GM12878 (cell line): ENCODE results near the gene FXN. TPM values are rescaled to one million over a fixed set of nuclear protein-coding genes. Genes with fewer than 3 reads are reported as not detected.
A peak's percentile ranks its signal among the peaks of the same experiment; 100 is the strongest.

Experiments used
- ATAC-seq: fragments of 200-7000 bp; cut with Tn5 transposase; 3 replicates; pipeline ENCODE4 v1.9.1; 2020; ENCODE audit warnings: mild to moderate bottlenecking, moderate library complexity
- BruUV-seq: library from RNA; stranded (reverse); fragments of 400-500 nt; replicated peaks from 2 replicates; lab custom pipeline; 2021; lab: Mats Ljungman, UMichigan
- CTCF ChIA-PET: fragments of 300-600 bp; sonication (Branson Sonifier 250); formaldehyde crosslinking; extraction: SDS; loops from one replicate; lab custom pipeline; 2021; ENCODE audit warnings: inconsistent platforms; lab: Yijun Ruan, JAX
- POLR2A ChIA-PET: fragments of 350-600 bp; formaldehyde crosslinking; extraction: SDS; loops from one replicate; lab custom pipeline; 2021; ENCODE audit warnings: inconsistent platforms; lab: Charles Lee
- RAD21 ChIA-PET: fragments of 300-600 bp; sonication (Branson Sonifier 250); formaldehyde crosslinking; loops from one replicate; lab custom pipeline; 2023; ENCODE audit warnings: antibody characterized with exemption; ENCODE audit not compliant: unreplicated experiment; lab: Charles Lee
- SMC1A ChIA-PET: fragments of 300-600 bp; sonication (Branson Sonifier 250); formaldehyde crosslinking; loops from one replicate; lab custom pipeline; 2023; ENCODE audit not compliant: unreplicated experiment, uncharacterized antibody; lab: Charles Lee
- DNase-seq: peaks from one replicate; pipeline ENCODE4 v3.0.0-alpha.2; 2011; ENCODE audit warnings: low read depth, low spot score
- FAIRE-seq: peaks from 3 replicates; lab custom pipeline; 2011; peaks lifted over from hg19 to GRCh38; lab: Jason Lieb, UNC
- H2AFZ ChIP-seq: 2 replicates; pipeline ENCODE4 v1.6.0; 2011; ENCODE audit warnings: low read depth, low read length, control low read depth; ENCODE audit not compliant: control insufficient read depth
- H3K27ac ChIP-seq: 2 replicates; pipeline ENCODE4 v1.5.1; 2011; ENCODE audit warnings: control low read depth; ENCODE audit not compliant: control insufficient read depth, insufficient read depth
- H3K27me3 ChIP-seq, 2 experiments: replicated peaks in 1 of 2; 2 replicates each; pipeline versions ENCODE4 v1.6.0 to v1.6.1; 2011; ENCODE audit warnings: low read length in 1 of 2; ENCODE audit not compliant: control insufficient read depth in 2 of 2, insufficient read depth in 2 of 2
- H3K36me3 ChIP-seq, 2 experiments: 2 replicates each; pipeline ENCODE4 v1.5.1; 2011; ENCODE audit warnings: low read length in 1 of 2; ENCODE audit not compliant: control insufficient read depth in 2 of 2, insufficient read depth in 2 of 2
- H3K4me1 ChIP-seq: 2 replicates; pipeline ENCODE4 v1.6.1; 2011; ENCODE audit warnings: mild to moderate bottlenecking, low read length, moderate library complexity, mixed read lengths; ENCODE audit not compliant: control insufficient read depth, insufficient read depth
- H3K4me2 ChIP-seq: 2 replicates; pipeline ENCODE4 v1.6.0; 2011; ENCODE audit warnings: control low read depth; ENCODE audit not compliant: control insufficient read depth, insufficient read depth
- H3K4me3 ChIP-seq: fragments of 200-600 bp; sonication (generic); 2 replicates; pipeline ENCODE4 v1.5.1; 2016
- H3K79me2 ChIP-seq: 2 replicates; pipeline ENCODE4 v1.6.0; 2011; ENCODE audit warnings: low read length; ENCODE audit not compliant: control insufficient read depth, insufficient read depth
- H3K9ac ChIP-seq: 2 replicates; pipeline ENCODE4 v1.8.0; 2011; ENCODE audit warnings: low read length, control low read depth, mixed read lengths; ENCODE audit not compliant: control insufficient read depth, insufficient read depth
- H3K9me3 ChIP-seq: replicated peaks from 3 replicates; pipeline ENCODE4 v1.5.1; 2011; ENCODE audit warnings: mild to moderate bottlenecking, low read length; ENCODE audit not compliant: control insufficient read depth, insufficient read depth
- H4K20me1 ChIP-seq: 2 replicates; pipeline ENCODE4 v1.6.0; 2011; ENCODE audit not compliant: control insufficient read depth, insufficient read depth
- CBX3 ChIP-seq: fragments of 200-600 bp; sonication (generic); IDR thresholded peaks from 2 replicates; pipeline ENCODE4 v1.6.1; 2016; ENCODE audit warnings: low read depth, borderline replicate concordance
- MTA3 ChIP-seq: IDR thresholded peaks from 2 replicates; pipeline ENCODE4 v1.6.1; 2012; ENCODE audit warnings: low read length, inconsistent platforms, borderline replicate concordance
- NR2F1 ChIP-seq: fragments of 450-650 bp; conservative IDR thresholded peaks from 2 replicates; pipeline ENCODE4 v1.6.1; 2017; ENCODE audit warnings: mild to moderate bottlenecking
- RAD51 ChIP-seq: fragments of 450-650 bp; IDR thresholded peaks from 2 replicates; pipeline ENCODE4 v1.6.1; 2016; ENCODE audit warnings: moderate library complexity, mild to moderate bottlenecking, inconsistent platforms
- SIN3A ChIP-seq: IDR thresholded peaks from 2 replicates; pipeline ENCODE4 v1.6.1; 2012; ENCODE audit warnings: low read depth, low read length, improper control_type of control experiment
- SREBF2 ChIP-seq: IDR thresholded peaks from 2 replicates; pipeline ENCODE4 v1.6.1; 2012; ENCODE audit warnings: mild to moderate bottlenecking, low read length
- ZZZ3 ChIP-seq: IDR thresholded peaks from 2 replicates; pipeline ENCODE4 v1.6.1; 2011; ENCODE audit warnings: low read depth; ENCODE audit not compliant: control insufficient read depth, insufficient read length
- WGBS: methylation state at CpG from one replicate; pipeline ENCODE4 v1.1.6; 2016; ENCODE audit warnings: low lambda C conversion rate; ENCODE audit not compliant: insufficient replicate concordance, insufficient coverage; ENCODE audit errors: missing lambda C conversion rate; 5-methylcytosine and 5-hydroxymethylcytosine counted together
- in situ Hi-C: fragments of 300-500 bp; cut with MboI; formaldehyde crosslinking; loops from 9 replicates; pipeline ENCODE4 v1.14.3; 2018; ENCODE audit warnings: mixed read lengths
- intact Hi-C: fragments of 100-400 bp; cut with micrococcal nuclease; formaldehyde crosslinking; loops from one replicate; pipeline ENCODE4 v1.14.2; 2022; ENCODE audit not compliant: unreplicated experiment
- polyA plus RNA-seq, 11 experiments: library from polyadenylated mRNA; depleted of rRNA in 4 of 11; unstranded in 6 of 11; stranded (reverse) in 5 of 11; fragments of >200 nt; fragmentation: Nextera tagmentation in 4 of 11; fragmentation: Illumina TruSeq in 1 of 11; extraction: Ambion mirVana in 4 of 11; extraction: Trizol in 1 of 11; gene quantifications; 1 replicate in 1 of 11; 2 replicates in 10 of 11; pipeline versions ENCODE4 v1.2.1 to v1.2.3, GENCODE V29; 2011 to 2016; ENCODE audit warnings: inconsistent platforms in 2 of 11, missing spikeins in 2 of 11, low read depth in 1 of 11
- total RNA-seq, 4 experiments: library from RNA; depleted of rRNA in 3 of 4; stranded (reverse); fragments of >200 nt in 3 of 4; fragmentation: Illumina TruSeq in 1 of 4; extraction: Trizol in 1 of 4; gene quantifications; 2 replicates each; pipeline versions ENCODE4 v1.2.1 to v1.2.3, GENCODE V29; 2013 to 2021
- TF ChIP-seq, protein P1 (sequence below): IDR thresholded peaks from 2 replicates; pipeline ENCODE4 v1.6.1; 2012; ENCODE audit warnings: low read depth, low read length, improper control_type of control experiment
- TF ChIP-seq, protein P2 (sequence below): IDR thresholded peaks from 2 replicates; pipeline ENCODE4 v1.6.1; 2012; ENCODE audit warnings: mild to moderate bottlenecking, low read depth, low read length
- TF ChIP-seq, protein P3 (sequence below): fragments of 450-650 bp; IDR thresholded peaks from 2 replicates; pipeline ENCODE4 v1.6.1; 2017; ENCODE audit warnings: mild to moderate bottlenecking, moderate library complexity
- TF ChIP-seq, protein P4 (sequence below): fragments of 450-650 bp; IDR thresholded peaks from 2 replicates; pipeline ENCODE4 v1.6.1; 2016; ENCODE audit warnings: mild to moderate bottlenecking, moderate library complexity, borderline replicate concordance

FXN gene
- total and polyA plus RNA-seq, 10 of the 15 experiments (the other 5 are each of a cell fraction or from before 2014, with no cell fraction given) = 7.3 to 78.0 (median 23.2) TPM

DNA sequence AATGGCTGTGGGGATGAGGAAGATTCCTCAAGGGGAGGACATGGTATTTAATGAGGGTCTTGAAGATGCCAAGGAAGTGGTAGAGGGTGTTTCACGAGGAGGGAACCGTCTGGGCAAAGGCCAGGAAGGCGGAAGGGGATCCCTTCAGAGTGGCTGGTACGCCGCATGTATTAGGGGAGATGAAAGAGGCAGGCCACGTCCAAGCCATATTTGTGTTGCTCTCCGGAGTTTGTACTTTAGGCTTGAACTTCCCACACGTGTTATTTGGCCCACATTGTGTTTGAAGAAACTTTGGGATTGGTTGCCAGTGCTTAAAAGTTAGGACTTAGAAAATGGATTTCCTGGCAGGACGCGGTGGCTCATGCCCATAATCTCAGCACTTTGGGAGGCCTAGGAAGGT lies 1.2 kb downstream of the FXN start:
- POLR2A ChIA-PET = no interaction called here
- SMC1A ChIA-PET = interaction anchor here (1.4 to 1.9 kb wide), 3 partner anchors 9 to 156 kb away, joined by 3 to 10 read pairs (median 6); no protein-coding TSS in a partner anchor
- Histone ChIP-seq H3K36me3 (no peaks in the 10 kb centered on the region), H3K4me2 (peak overlapping the region; percentile 88), H3K79me2 (peaks cover 17% of the 10 kb centered on the region), H3K27me3 (no peaks in the 10 kb centered on the region), H3K4me1 (peaks cover 6% of the 10 kb centered on the region), H3K9ac (peak overlapping the region; percentile 80), H4K20me1 (no peaks in the 10 kb centered on the region), H3K9me3 (no peaks in the 10 kb centered on the region; the same call in 2 of the 3 replicates), H2AFZ (peak overlapping the region; percentile 98), H3K27ac (peak overlapping the region; percentile 72), H3K4me3 (peak overlapping the region; percentile 96)
- in situ Hi-C loops (no loop called here), intact Hi-C loops (loop anchor here (1.0 kb wide), 1 partner anchor 157 kb away; no protein-coding TSS in a partner anchor)
- FAIRE-seq (no peak), DNase-seq (no peak), ATAC-seq (no peak)
- CTCF ChIA-PET = interaction anchor here (0.6 to 5.1 kb wide), 11 partner anchors 9 to 189 kb away, joined by 3 to 58 read pairs (median 7); no protein-coding TSS in a partner anchor
- WGBS = 52% methylated on average over 10 of the region's 10 CpGs
- no TSS peak for BruUV-seq
- RAD21 ChIA-PET = interaction anchor here (2.0 kb wide), 1 partner anchor 155 kb away, joined by 19 read pairs; no protein-coding TSS in a partner anchor
- TF ChIP-seq SREBF2 (no peak), CBX3 (no peak), SIN3A (no peak), ZZZ3 (no peak), MTA3 (no peak), RAD51 (no peak), NR2F1 (no peak)
- TF ChIP-seq, protein P1, sequence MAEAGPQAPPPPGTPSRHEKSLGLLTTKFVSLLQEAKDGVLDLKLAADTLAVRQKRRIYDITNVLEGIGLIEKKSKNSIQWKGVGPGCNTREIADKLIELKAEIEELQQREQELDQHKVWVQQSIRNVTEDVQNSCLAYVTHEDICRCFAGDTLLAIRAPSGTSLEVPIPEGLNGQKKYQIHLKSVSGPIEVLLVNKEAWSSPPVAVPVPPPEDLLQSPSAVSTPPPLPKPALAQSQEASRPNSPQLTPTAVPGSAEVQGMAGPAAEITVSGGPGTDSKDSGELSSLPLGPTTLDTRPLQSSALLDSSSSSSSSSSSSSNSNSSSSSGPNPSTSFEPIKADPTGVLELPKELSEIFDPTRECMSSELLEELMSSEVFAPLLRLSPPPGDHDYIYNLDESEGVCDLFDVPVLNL = no peak
- TF ChIP-seq, protein P2, sequence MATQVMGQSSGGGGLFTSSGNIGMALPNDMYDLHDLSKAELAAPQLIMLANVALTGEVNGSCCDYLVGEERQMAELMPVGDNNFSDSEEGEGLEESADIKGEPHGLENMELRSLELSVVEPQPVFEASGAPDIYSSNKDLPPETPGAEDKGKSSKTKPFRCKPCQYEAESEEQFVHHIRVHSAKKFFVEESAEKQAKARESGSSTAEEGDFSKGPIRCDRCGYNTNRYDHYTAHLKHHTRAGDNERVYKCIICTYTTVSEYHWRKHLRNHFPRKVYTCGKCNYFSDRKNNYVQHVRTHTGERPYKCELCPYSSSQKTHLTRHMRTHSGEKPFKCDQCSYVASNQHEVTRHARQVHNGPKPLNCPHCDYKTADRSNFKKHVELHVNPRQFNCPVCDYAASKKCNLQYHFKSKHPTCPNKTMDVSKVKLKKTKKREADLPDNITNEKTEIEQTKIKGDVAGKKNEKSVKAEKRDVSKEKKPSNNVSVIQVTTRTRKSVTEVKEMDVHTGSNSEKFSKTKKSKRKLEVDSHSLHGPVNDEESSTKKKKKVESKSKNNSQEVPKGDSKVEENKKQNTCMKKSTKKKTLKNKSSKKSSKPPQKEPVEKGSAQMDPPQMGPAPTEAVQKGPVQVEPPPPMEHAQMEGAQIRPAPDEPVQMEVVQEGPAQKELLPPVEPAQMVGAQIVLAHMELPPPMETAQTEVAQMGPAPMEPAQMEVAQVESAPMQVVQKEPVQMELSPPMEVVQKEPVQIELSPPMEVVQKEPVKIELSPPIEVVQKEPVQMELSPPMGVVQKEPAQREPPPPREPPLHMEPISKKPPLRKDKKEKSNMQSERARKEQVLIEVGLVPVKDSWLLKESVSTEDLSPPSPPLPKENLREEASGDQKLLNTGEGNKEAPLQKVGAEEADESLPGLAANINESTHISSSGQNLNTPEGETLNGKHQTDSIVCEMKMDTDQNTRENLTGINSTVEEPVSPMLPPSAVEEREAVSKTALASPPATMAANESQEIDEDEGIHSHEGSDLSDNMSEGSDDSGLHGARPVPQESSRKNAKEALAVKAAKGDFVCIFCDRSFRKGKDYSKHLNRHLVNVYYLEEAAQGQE = no peak
- TF ChIP-seq, protein P3, sequence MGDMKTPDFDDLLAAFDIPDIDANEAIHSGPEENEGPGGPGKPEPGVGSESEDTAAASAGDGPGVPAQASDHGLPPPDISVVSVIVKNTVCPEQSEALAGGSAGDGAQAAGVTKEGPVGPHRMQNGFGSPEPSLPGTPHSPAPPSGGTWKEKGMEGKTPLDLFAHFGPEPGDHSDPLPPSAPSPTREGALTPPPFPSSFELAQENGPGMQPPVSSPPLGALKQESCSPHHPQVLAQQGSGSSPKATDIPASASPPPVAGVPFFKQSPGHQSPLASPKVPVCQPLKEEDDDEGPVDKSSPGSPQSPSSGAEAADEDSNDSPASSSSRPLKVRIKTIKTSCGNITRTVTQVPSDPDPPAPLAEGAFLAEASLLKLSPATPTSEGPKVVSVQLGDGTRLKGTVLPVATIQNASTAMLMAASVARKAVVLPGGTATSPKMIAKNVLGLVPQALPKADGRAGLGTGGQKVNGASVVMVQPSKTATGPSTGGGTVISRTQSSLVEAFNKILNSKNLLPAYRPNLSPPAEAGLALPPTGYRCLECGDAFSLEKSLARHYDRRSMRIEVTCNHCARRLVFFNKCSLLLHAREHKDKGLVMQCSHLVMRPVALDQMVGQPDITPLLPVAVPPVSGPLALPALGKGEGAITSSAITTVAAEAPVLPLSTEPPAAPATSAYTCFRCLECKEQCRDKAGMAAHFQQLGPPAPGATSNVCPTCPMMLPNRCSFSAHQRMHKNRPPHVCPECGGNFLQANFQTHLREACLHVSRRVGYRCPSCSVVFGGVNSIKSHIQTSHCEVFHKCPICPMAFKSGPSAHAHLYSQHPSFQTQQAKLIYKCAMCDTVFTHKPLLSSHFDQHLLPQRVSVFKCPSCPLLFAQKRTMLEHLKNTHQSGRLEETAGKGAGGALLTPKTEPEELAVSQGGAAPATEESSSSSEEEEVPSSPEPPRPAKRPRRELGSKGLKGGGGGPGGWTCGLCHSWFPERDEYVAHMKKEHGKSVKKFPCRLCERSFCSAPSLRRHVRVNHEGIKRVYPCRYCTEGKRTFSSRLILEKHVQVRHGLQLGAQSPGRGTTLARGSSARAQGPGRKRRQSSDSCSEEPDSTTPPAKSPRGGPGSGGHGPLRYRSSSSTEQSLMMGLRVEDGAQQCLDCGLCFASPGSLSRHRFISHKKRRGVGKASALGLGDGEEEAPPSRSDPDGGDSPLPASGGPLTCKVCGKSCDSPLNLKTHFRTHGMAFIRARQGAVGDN = no peak
- TF ChIP-seq, protein P4, sequence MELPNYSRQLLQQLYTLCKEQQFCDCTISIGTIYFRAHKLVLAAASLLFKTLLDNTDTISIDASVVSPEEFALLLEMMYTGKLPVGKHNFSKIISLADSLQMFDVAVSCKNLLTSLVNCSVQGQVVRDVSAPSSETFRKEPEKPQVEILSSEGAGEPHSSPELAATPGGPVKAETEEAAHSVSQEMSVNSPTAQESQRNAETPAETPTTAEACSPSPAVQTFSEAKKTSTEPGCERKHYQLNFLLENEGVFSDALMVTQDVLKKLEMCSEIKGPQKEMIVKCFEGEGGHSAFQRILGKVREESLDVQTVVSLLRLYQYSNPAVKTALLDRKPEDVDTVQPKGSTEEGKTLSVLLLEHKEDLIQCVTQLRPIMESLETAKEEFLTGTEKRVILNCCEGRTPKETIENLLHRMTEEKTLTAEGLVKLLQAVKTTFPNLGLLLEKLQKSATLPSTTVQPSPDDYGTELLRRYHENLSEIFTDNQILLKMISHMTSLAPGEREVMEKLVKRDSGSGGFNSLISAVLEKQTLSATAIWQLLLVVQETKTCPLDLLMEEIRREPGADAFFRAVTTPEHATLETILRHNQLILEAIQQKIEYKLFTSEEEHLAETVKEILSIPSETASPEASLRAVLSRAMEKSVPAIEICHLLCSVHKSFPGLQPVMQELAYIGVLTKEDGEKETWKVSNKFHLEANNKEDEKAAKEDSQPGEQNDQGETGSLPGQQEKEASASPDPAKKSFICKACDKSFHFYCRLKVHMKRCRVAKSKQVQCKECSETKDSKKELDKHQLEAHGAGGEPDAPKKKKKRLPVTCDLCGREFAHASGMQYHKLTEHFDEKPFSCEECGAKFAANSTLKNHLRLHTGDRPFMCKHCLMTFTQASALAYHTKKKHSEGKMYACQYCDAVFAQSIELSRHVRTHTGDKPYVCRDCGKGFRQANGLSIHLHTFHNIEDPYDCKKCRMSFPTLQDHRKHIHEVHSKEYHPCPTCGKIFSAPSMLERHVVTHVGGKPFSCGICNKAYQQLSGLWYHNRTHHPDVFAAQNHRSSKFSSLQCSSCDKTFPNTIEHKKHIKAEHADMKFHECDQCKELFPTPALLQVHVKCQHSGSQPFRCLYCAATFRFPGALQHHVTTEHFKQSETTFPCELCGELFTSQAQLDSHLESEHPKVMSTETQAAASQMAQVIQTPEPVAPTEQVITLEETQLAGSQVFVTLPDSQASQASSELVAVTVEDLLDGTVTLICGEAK = no peak
